ENCODE measurements around the gene ZNF609. TPM values are rescaled to one million over a fixed set of nuclear protein-coding genes. Genes with fewer than 3 reads are reported as not detected.
A peak's percentile ranks its signal among the peaks of the same experiment; 100 is the strongest.

Gene ZNF609
- total and polyA plus RNA-seq, 2 of the 13 experiments (the other 11 are each of a cell fraction or from before 2014, with no cell fraction given): 8.9 to 9.9 TPM

DNA sequence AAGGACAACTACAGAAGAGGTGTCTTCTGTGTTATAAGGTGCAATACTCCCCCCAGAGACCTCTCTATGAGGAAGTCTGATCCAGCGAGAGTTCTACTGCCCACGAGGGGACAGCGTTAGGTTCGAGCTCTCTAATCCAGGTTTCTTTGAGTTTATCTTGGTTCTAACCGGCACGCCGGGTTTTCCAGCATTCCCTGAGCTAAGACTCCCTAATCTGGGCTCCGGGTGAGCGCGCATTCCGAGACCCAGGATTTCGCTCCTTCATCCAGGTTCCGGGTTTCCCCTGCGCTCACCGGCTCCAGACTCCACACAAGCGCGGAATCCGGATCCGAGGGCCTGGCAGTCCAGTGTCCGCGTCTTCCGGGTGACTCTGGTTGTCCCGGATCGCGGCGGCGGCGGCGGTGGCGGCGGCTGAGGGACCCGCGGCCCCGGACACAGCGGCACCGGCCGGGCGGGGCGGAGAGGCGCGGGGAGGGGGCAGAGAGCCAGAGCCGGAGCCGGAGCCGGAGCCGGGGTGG lies at the start of gene ZNF609 (continued):
- TF ChIP-seq, protein P1, sequence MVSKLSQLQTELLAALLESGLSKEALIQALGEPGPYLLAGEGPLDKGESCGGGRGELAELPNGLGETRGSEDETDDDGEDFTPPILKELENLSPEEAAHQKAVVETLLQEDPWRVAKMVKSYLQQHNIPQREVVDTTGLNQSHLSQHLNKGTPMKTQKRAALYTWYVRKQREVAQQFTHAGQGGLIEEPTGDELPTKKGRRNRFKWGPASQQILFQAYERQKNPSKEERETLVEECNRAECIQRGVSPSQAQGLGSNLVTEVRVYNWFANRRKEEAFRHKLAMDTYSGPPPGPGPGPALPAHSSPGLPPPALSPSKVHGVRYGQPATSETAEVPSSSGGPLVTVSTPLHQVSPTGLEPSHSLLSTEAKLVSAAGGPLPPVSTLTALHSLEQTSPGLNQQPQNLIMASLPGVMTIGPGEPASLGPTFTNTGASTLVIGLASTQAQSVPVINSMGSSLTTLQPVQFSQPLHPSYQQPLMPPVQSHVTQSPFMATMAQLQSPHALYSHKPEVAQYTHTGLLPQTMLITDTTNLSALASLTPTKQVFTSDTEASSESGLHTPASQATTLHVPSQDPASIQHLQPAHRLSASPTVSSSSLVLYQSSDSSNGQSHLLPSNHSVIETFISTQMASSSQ (IDR thresholded peaks at IDR 0.05; ENCODE audit: low read depth): no peak
- TF ChIP-seq, protein P1 (CRISPR knock-in tag; IDR thresholded peaks at IDR 0.05; ENCODE audit: borderline replicate concordance): peak; percentile 69; the same call in 1 of the 2 replicates
- TF ChIP-seq PHF20 (CRISPR knock-in tag; IDR thresholded peaks at IDR 0.05) (peak; percentile 48; the same call in 1 of the 2 replicates), SP140L (CRISPR knock-in tag; IDR thresholded peaks at IDR 0.05; ENCODE audit: borderline replicate concordance) (no peak), ZNF136 (CRISPR knock-in tag; IDR thresholded peaks at IDR 0.05; ENCODE audit: low read depth) (no peak), HNRNPK (IDR thresholded peaks at IDR 0.05; ENCODE audit: low read depth, low read length, poor library complexity, severe bottlenecking) (peak; percentile 28), IKZF1 (IDR thresholded peaks at IDR 0.05) (no peak), NR2F6 (IDR thresholded peaks at IDR 0.05) (no peak), NR2F6 (CRISPR knock-in tag; IDR thresholded peaks at IDR 0.05) (peak; percentile 29; the same call in 1 of the 2 replicates)
- TF ChIP-seq, protein P2, sequence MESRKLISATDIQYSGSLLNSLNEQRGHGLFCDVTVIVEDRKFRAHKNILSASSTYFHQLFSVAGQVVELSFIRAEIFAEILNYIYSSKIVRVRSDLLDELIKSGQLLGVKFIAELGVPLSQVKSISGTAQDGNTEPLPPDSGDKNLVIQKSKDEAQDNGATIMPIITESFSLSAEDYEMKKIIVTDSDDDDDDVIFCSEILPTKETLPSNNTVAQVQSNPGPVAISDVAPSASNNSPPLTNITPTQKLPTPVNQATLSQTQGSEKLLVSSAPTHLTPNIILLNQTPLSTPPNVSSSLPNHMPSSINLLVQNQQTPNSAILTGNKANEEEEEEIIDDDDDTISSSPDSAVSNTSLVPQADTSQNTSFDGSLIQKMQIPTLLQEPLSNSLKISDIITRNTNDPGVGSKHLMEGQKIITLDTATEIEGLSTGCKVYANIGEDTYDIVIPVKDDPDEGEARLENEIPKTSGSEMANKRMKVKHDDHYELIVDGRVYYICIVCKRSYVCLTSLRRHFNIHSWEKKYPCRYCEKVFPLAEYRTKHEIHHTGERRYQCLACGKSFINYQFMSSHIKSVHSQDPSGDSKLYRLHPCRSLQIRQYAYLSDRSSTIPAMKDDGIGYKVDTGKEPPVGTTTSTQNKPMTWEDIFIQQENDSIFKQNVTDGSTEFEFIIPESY (CRISPR knock-in tag; IDR thresholded peaks at IDR 0.05): peak; percentile 45; the same call in 1 of the 2 replicates
- TF ChIP-seq, protein P3, sequence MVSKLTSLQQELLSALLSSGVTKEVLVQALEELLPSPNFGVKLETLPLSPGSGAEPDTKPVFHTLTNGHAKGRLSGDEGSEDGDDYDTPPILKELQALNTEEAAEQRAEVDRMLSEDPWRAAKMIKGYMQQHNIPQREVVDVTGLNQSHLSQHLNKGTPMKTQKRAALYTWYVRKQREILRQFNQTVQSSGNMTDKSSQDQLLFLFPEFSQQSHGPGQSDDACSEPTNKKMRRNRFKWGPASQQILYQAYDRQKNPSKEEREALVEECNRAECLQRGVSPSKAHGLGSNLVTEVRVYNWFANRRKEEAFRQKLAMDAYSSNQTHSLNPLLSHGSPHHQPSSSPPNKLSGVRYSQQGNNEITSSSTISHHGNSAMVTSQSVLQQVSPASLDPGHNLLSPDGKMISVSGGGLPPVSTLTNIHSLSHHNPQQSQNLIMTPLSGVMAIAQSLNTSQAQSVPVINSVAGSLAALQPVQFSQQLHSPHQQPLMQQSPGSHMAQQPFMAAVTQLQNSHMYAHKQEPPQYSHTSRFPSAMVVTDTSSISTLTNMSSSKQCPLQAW (CRISPR knock-in tag; IDR thresholded peaks at IDR 0.05): peak; percentile 85
- TF ChIP-seq, protein P4, sequence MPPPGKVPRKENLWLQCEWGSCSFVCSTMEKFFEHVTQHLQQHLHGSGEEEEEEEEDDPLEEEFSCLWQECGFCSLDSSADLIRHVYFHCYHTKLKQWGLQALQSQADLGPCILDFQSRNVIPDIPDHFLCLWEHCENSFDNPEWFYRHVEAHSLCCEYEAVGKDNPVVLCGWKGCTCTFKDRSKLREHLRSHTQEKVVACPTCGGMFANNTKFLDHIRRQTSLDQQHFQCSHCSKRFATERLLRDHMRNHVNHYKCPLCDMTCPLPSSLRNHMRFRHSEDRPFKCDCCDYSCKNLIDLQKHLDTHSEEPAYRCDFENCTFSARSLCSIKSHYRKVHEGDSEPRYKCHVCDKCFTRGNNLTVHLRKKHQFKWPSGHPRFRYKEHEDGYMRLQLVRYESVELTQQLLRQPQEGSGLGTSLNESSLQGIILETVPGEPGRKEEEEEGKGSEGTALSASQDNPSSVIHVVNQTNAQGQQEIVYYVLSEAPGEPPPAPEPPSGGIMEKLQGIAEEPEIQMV (CRISPR knock-in tag; IDR thresholded peaks at IDR 0.05; ENCODE audit: low read depth): no peak
- TF ChIP-seq, protein P5, sequence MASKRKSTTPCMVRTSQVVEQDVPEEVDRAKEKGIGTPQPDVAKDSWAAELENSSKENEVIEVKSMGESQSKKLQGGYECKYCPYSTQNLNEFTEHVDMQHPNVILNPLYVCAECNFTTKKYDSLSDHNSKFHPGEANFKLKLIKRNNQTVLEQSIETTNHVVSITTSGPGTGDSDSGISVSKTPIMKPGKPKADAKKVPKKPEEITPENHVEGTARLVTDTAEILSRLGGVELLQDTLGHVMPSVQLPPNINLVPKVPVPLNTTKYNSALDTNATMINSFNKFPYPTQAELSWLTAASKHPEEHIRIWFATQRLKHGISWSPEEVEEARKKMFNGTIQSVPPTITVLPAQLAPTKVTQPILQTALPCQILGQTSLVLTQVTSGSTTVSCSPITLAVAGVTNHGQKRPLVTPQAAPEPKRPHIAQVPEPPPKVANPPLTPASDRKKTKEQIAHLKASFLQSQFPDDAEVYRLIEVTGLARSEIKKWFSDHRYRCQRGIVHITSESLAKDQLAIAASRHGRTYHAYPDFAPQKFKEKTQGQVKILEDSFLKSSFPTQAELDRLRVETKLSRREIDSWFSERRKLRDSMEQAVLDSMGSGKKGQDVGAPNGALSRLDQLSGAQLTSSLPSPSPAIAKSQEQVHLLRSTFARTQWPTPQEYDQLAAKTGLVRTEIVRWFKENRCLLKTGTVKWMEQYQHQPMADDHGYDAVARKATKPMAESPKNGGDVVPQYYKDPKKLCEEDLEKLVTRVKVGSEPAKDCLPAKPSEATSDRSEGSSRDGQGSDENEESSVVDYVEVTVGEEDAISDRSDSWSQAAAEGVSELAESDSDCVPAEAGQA (IDR thresholded peaks at IDR 0.05; ENCODE audit: low read depth): 0 out of 2 replicates have a peak, but pooled peaks have one; percentile 29
- TF ChIP-seq, protein P5 (CRISPR knock-in tag; IDR thresholded peaks at IDR 0.05; ENCODE audit: borderline replicate concordance): no peak
